Activated CD8-positive, alpha-beta T cell treated with anti-CD3 and anti-CD28 coated beads for 36 hours (primary cell): Measurements from ENCODE around the gene LSM3. TPM values are rescaled to one million over a fixed set of nuclear protein-coding genes. Genes with fewer than 3 reads are reported as not detected.

Experiments used
- ATAC-seq: fragments of 200-7000 bp; cut with Tn5 transposase; one replicate; pipeline ENCODE4 v1.10.0; 2021; ENCODE audit warnings: mild to moderate bottlenecking, moderate library complexity
- CTCF ChIA-PET: fragments of 350-600 bp; sonication (Branson Sonifier 250); formaldehyde crosslinking; loops from one replicate; lab custom pipeline; 2021; ENCODE audit warnings: antibody characterized with exemption; lab: Charles Lee
- POLR2A ChIA-PET: fragments of 350-600 bp; sonication (Branson Sonifier 250); formaldehyde crosslinking; loops from one replicate; lab custom pipeline; 2021; ENCODE audit warnings: antibody characterized with exemption; lab: Charles Lee
- DNase-seq: peaks from one replicate; pipeline ENCODE4 v3.0.0-alpha.2; 2020
- H3K27ac Mint-ChIP-seq: one replicate; pipeline ENCODE4 v1.8.0; 2021; ENCODE audit warnings: mild to moderate bottlenecking, mixed read lengths
- H3K27me3 Mint-ChIP-seq: one replicate; pipeline ENCODE4 v1.8.0; 2021; ENCODE audit warnings: mixed read lengths
- H3K36me3 Mint-ChIP-seq: one replicate; pipeline ENCODE4 v1.8.0; 2021; ENCODE audit warnings: low read depth, mixed read lengths
- H3K4me1 Mint-ChIP-seq: one replicate; pipeline ENCODE4 v1.8.0; 2021; ENCODE audit warnings: low read depth, mixed read lengths
- H3K4me3 Mint-ChIP-seq: one replicate; pipeline ENCODE4 v1.8.0; 2021; ENCODE audit warnings: mild to moderate bottlenecking, moderate library complexity, mixed read lengths
- H3K9me3 Mint-ChIP-seq: one replicate; pipeline ENCODE4 v1.8.0; 2021; ENCODE audit warnings: mixed read lengths
- CTCF ChIP-seq: fragments of 200-600 bp; IDR thresholded peaks from one replicate; pipeline ENCODE4 v1.8.0; 2022; ENCODE audit warnings: antibody characterized with exemption, mild to moderate bottlenecking
- intact Hi-C: fragments of 100-400 bp; cut with micrococcal nuclease; formaldehyde crosslinking; loops from one replicate; pipeline ENCODE4 v1.10.0; 2022
- total RNA-seq, 2 experiments: library from RNA; stranded (reverse); gene quantifications; one replicate each; pipeline ENCODE4 v1.2.3, GENCODE V29; 2021

Gene LSM3
- total RNA-seq, 2 experiments from 2014 or later: 20.0 to 20.5 TPM

GRCh38 chr3:14248849-14249523, 70.4 kb downstream of the LSM3 start:
- POLR2A ChIA-PET: interaction anchor here (1.4 kb wide), 1 partner anchor 141 kb away, joined by 3 read pairs; no protein-coding TSS in a partner anchor

More at GRCh38 chr3:14248849-14249523, 70.4 kb downstream of the LSM3 start:
- H3K27me3 Mint-ChIP-seq: no peaks in the 10 kb centered on the region
- TF ChIP-seq CTCF: no peak
- H3K9me3 Mint-ChIP-seq: no peaks in the 10 kb centered on the region
- H3K4me3 Mint-ChIP-seq: no peak overlapping the region
- DNase-seq (no peak), ATAC-seq (no peak)
- H3K4me1 Mint-ChIP-seq: no peaks in the 10 kb centered on the region
- CTCF ChIA-PET: interaction anchor here (1.2 to 1.3 kb wide), 2 partner anchors 13 to 17 kb away, joined by 3 to 5 read pairs; no protein-coding TSS in a partner anchor
- no peaks in the 10 kb centered on the region for H3K36me3 Mint-ChIP-seq
- intact Hi-C loops: no loop called here
- H3K27ac Mint-ChIP-seq: no peak overlapping the region

Other genes with a start within 250 kb of the LSM3 start
- 10 to 100 TPM; 27.6 to 30.2 TPM for gene CHCHD4, start 53.9 kb upstream of the LSM3 start, total RNA-seq
- gene TMEM43, start 53.8 kb upstream of the LSM3 start, total RNA-seq: 10 to 100 TPM; 19.7 to 20.2 TPM
- gene XPC, start 216 bp upstream of the LSM3 start, total RNA-seq: 10 to 100 TPM; 23.5 to 24.8 TPM
- 10 to 100 TPM; 43.4 to 48.8 TPM for gene SLC6A6, start 223.8 kb downstream of the LSM3 start, total RNA-seq